Panc1 (cell line): Measurements from ENCODE around the gene RNU5B-1. TPM values are rescaled to one million over a fixed set of nuclear protein-coding genes. Genes with fewer than 3 reads are reported as not detected.

Experiments used
- ATAC-seq: fragments of 200-7000 bp; cut with Tn5 transposase; 2 replicates; pipeline ENCODE4 v1.9.1; 2020; ENCODE audit warnings: mild to moderate bottlenecking, moderate library complexity
- BruUV-seq: library from RNA; stranded (reverse); fragments of 400-500 nt; replicated peaks from 2 replicates; lab custom pipeline; 2021; lab: Mats Ljungman, UMichigan
- CTCF ChIA-PET: fragments of 300-600 bp; sonication (Branson Sonifier 250); formaldehyde crosslinking; loops from one replicate; lab custom pipeline; 2022; ENCODE audit warnings: antibody characterized with exemption; lab: Charles Lee
- POLR2A ChIA-PET: fragments of 300-600 bp; sonication (Branson Sonifier 250); formaldehyde crosslinking; loops from one replicate; lab custom pipeline; 2022; ENCODE audit warnings: antibody characterized with exemption; lab: Charles Lee
- DNase-seq: peaks from one replicate; pipeline ENCODE4 v3.0.0-alpha.2; 2010; ENCODE audit warnings: low read depth, low spot score
- H3K27ac ChIP-seq: 2 replicates; pipeline ENCODE4 v1.5.1; 2011; ENCODE audit warnings: mild to moderate bottlenecking, low read length, inconsistent platforms
- H3K27me3 ChIP-seq: fragments of 200-500 bp; sonication (Bioruptor generic); 2 replicates; pipeline ENCODE4 v1.6.0; 2014; ENCODE audit warnings: low read length, inconsistent platforms; ENCODE audit not compliant: control insufficient read depth, insufficient read depth
- H3K36me3 ChIP-seq: fragments of 200-500 bp; sonication (Bioruptor generic); 2 replicates; pipeline ENCODE4 v1.5.1; 2014; ENCODE audit warnings: inconsistent platforms, mild to moderate bottlenecking, low read length, moderate library complexity; ENCODE audit not compliant: control insufficient read depth, insufficient read depth
- H3K4me1 ChIP-seq: 2 replicates; pipeline ENCODE4 v1.5.1; 2011; ENCODE audit warnings: inconsistent platforms, mild to moderate bottlenecking, low read length, moderate library complexity; ENCODE audit not compliant: control insufficient read depth, insufficient read depth
- H3K4me3 ChIP-seq, 2 experiments: 2 replicates each; pipeline ENCODE4 v1.5.1; 2011 to 2012; ENCODE audit warnings: low read depth in 2 of 2, low read length in 2 of 2, mild to moderate bottlenecking in 2 of 2, inconsistent platforms in 1 of 2, moderate library complexity in 1 of 2
- H3K9me3 ChIP-seq: fragments of 200-500 bp; sonication (Bioruptor generic); 2 replicates; pipeline ENCODE4 v1.5.1; 2014; ENCODE audit warnings: low read depth, mild to moderate bottlenecking, inconsistent platforms, low read length, moderate library complexity; ENCODE audit not compliant: control insufficient read depth, insufficient read depth
- POLR2AphosphoS5 ChIP-seq: IDR thresholded peaks from 2 replicates; pipeline ENCODE4 v1.6.1; 2012; ENCODE audit warnings: mild to moderate bottlenecking, low read depth, low read length, moderate library complexity
- REST ChIP-seq, 2 experiments: IDR thresholded peaks; 2 replicates each; pipeline ENCODE4 v1.6.1; 2011 to 2012; ENCODE audit warnings: low read depth in 2 of 2, control low read depth in 1 of 2, low read length in 1 of 2, mild to moderate bottlenecking in 1 of 2, moderate library complexity in 1 of 2; ENCODE audit not compliant: insufficient read depth in 1 of 2
- SIN3A ChIP-seq: IDR thresholded peaks from 2 replicates; pipeline ENCODE4 v1.6.1; 2012; ENCODE audit warnings: low read depth, mild to moderate bottlenecking, low read length, moderate library complexity, borderline replicate concordance; ENCODE audit not compliant: insufficient read depth
- TCF7L2 ChIP-seq: IDR thresholded peaks from 2 replicates; pipeline ENCODE4 v1.6.1; 2011; ENCODE audit warnings: mild to moderate bottlenecking, low read depth, low read length, inconsistent platforms
- in situ Hi-C: cut with HindIII; loops from 2 replicates; pipeline ENCODE4 v1.10.0; 2016; ENCODE audit warnings: low sequenced_read_pairs, low pct_unique_long_range_greater_than_20kb
- intact Hi-C: fragments of 100-400 bp; cut with micrococcal nuclease; formaldehyde crosslinking; loops from one replicate; pipeline ENCODE4 v1.10.0; 2022; ENCODE audit not compliant: unreplicated experiment
- total RNA-seq: library from RNA; stranded (reverse); gene quantifications from one replicate; pipeline ENCODE4 v1.2.1, GENCODE V29; 2021; ENCODE audit not compliant: unreplicated experiment
- TF ChIP-seq, protein P1 (sequence below): fragments of 450-650 bp; IDR thresholded peaks from 2 replicates; pipeline ENCODE4 v1.5.1; 2017; ENCODE audit warnings: mild to moderate bottlenecking

RNU5B-1 gene
- total RNA-seq, 1 experiment from 2014 or later = not detected

GRCh38 chr15:65290228-65290627 lies 14.2 kb upstream of the RNU5B-1 start:
- BruUV-seq = no TSS peak
- H3K4me3 ChIP-seq = no peak overlapping the region
- H3K27me3 ChIP-seq = no peaks in the 10 kb centered on the region
- H3K4me1 ChIP-seq = peaks cover 13% of the 10 kb centered on the region
- H3K9me3 ChIP-seq = no peaks in the 10 kb centered on the region
- intact Hi-C loops = loop anchor here (10.0 kb wide), 1 partner anchor 255 kb away; no protein-coding TSS in a partner anchor
- DNase-seq = no peak
- CTCF ChIA-PET = no interaction called here
- POLR2A ChIA-PET = no interaction called here
- in situ Hi-C loops = no loop called here
- H3K36me3 ChIP-seq = no peaks in the 10 kb centered on the region
- ATAC-seq = no peak
- no peak overlapping the region for H3K27ac ChIP-seq
- TF ChIP-seq POLR2AphosphoS5 = no peak
- TF ChIP-seq, protein P1, sequence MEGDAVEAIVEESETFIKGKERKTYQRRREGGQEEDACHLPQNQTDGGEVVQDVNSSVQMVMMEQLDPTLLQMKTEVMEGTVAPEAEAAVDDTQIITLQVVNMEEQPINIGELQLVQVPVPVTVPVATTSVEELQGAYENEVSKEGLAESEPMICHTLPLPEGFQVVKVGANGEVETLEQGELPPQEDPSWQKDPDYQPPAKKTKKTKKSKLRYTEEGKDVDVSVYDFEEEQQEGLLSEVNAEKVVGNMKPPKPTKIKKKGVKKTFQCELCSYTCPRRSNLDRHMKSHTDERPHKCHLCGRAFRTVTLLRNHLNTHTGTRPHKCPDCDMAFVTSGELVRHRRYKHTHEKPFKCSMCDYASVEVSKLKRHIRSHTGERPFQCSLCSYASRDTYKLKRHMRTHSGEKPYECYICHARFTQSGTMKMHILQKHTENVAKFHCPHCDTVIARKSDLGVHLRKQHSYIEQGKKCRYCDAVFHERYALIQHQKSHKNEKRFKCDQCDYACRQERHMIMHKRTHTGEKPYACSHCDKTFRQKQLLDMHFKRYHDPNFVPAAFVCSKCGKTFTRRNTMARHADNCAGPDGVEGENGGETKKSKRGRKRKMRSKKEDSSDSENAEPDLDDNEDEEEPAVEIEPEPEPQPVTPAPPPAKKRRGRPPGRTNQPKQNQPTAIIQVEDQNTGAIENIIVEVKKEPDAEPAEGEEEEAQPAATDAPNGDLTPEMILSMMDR = no peak
- no peak for TF ChIP-seq REST (IDR thresholded peaks at IDR 0.05; ENCODE audit: insufficient read depth in 1 of 2, low read depth in 2 of 2, low read length in 1 of 2)
- TF ChIP-seq SIN3A = no peak
- TF ChIP-seq TCF7L2 = no peak

DNA sequence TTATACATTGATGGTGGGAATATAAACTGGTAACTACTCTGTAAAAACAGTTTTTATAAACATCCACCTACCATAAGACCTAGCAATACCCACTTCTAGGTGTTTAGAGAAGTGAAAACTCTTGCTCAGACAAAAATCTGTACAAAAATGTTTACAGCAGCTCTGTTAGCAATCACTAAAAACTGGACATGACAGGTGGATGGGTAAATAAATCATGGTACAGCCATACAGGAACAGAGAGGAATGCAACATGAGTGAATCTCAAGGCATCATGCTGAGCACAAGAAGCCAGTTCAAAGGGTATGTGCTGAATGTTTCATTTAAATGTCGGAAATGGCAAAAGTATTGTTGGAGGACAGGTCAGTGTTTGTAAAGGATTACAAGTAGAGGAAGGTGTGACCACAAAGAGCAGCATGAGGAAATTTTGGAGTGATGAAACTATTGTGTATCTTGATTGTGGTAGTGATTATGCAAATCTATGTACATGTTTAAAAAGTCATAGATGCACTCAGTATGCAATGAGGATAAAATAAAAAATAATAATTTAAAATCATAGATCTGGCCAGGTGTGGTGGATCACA lies 11.4 kb upstream of the RNU5B-1 start:
- Histone ChIP-seq H3K4me1 (peaks cover 3% of the 10 kb centered on the region; the same call in 1 of the 2 replicates), H3K36me3 (no peaks in the 10 kb centered on the region), H3K9me3 (no peaks in the 10 kb centered on the region), H3K27ac (no peak overlapping the region), H3K27me3 (no peaks in the 10 kb centered on the region), H3K4me3 (no peak overlapping the region)
- POLR2A ChIA-PET = no interaction called here
- intact Hi-C loops (loop anchor here (10.0 kb wide), 1 partner anchor 258 kb away; no protein-coding TSS in a partner anchor), in situ Hi-C loops (no loop called here)
- TF ChIP-seq SIN3A (no peak), TCF7L2 (no peak), REST (IDR thresholded peaks at IDR 0.05; ENCODE audit: insufficient read depth in 1 of 2, low read depth in 2 of 2, low read length in 1 of 2) (no peak), POLR2AphosphoS5 (no peak)
- TF ChIP-seq, protein P1 = no peak
- no peak for DNase-seq
- CTCF ChIA-PET = no interaction called here
- ATAC-seq = no peak
- no TSS peak for BruUV-seq
